Epithelial cell of proximal tubule (primary cell): ENCODE results near the gene FSTL4. TPM values are rescaled to one million over a fixed set of nuclear protein-coding genes. Genes with fewer than 3 reads are reported as not detected.

Experiments used
- DNase-seq: peaks from one replicate; pipeline ENCODE4 v3.0.0-alpha.2; 2011; ENCODE audit warnings: low read depth
- H3K4me3 ChIP-seq: 2 replicates; pipeline ENCODE4 v1.5.1; 2011; ENCODE audit warnings: low read depth, mild to moderate bottlenecking, low read length
- total RNA-seq: library from RNA; depleted of rRNA; stranded (reverse); fragments of >200 nt; gene quantifications from 2 replicates; pipeline ENCODE4 v1.2.3, GENCODE V29; 2015
- TF ChIP-seq, protein P1 (sequence below): conservative IDR thresholded peaks from 2 replicates; pipeline ENCODE4 v1.5.1; 2012; ENCODE audit warnings: low read depth, mild to moderate bottlenecking, low read length

The FSTL4 gene
- total RNA-seq, 1 donor from 2014 or later: not detected

DNA sequence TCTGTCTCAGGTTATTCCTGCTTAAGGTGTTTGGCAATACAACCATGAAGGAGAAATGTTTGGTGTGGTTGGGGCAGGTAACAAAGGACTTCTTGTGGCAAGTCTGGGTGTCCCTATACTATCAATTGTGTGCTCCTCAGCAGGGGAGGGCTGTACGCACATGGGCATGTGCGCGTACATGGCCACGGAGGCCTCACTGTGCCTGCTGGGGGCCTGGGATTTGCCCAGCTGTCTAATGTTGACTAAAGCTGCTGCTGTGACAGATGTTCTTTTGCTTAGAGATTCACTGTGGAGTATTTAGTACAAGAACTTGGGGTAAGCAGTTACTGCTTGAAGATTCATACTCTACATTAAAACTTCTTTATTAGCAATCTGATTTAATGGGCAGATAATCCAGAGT lies 463.0 kb downstream of the FSTL4 start:
- no peak for DNase-seq
- TF ChIP-seq, protein P1, sequence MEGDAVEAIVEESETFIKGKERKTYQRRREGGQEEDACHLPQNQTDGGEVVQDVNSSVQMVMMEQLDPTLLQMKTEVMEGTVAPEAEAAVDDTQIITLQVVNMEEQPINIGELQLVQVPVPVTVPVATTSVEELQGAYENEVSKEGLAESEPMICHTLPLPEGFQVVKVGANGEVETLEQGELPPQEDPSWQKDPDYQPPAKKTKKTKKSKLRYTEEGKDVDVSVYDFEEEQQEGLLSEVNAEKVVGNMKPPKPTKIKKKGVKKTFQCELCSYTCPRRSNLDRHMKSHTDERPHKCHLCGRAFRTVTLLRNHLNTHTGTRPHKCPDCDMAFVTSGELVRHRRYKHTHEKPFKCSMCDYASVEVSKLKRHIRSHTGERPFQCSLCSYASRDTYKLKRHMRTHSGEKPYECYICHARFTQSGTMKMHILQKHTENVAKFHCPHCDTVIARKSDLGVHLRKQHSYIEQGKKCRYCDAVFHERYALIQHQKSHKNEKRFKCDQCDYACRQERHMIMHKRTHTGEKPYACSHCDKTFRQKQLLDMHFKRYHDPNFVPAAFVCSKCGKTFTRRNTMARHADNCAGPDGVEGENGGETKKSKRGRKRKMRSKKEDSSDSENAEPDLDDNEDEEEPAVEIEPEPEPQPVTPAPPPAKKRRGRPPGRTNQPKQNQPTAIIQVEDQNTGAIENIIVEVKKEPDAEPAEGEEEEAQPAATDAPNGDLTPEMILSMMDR: no peak
- no peak overlapping the region for H3K4me3 ChIP-seq

DNA sequence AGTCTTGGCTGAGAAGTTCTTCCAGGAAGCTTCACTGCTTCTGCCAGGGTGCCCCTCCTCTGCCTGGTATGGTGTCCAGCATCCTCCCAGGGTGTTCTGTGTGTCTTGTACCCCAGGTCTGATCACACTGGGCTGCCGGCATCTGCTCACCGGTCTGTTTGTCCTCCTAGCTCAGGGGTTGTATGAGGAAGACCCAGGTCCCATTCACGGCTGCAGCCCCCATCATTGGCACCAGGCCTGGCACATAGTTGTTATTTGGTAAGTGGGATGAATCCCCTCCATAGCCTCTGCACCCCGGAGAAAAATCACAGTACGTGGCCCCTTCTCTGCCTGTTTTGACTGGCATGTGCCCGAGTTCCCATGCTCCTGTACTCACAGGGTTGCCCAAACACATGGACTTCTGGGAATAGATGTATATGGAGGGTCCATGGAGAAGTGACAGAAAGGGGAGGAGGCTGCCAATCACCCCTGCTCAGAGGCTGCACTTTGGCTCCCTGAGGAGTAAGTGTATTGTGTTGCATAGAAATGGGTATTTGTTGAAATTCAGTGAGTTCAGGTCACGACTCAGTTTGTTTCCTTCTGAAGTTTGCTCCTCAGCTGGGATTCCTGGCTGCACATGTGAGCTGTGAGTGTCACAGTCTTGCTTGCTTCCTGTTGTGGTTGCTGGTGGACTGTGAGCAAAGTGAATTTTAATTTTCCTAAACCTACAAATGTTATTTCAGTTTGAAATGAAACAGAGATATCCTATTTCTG lies 464.4 kb downstream of the FSTL4 start:
- TF ChIP-seq, protein P1: no peak
- H3K4me3 ChIP-seq: no peak overlapping the region
- no peak for DNase-seq

DNA sequence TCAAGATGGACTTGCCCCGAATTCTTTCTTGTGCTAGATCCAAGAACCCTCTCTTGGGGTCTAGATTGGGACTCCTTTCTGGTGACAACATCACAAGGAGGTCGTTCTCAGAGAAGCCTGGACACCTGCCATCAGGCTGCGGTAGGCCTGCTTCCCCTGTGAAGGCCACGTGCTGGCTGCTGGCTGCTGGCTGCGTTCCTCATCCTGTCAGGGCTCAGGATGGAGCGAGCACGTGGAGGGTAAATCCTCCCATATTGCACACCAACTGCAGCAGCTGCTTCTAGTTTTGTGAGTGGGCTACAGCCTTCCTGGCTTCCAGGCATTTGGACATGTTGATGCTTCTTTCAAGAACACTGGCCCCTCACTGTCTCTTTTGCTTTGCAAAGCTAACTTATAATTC lies 464.9 kb downstream of the FSTL4 start:
- DNase-seq: no peak
- TF ChIP-seq, protein P1: no peak
- no peak overlapping the region for H3K4me3 ChIP-seq
